Progenitor cell of endocrine pancreas (in vitro differentiated cells): ENCODE measurements around the gene MIGA1. TPM values are rescaled to one million over a fixed set of nuclear protein-coding genes. Genes with fewer than 3 reads are reported as not detected.

Experiments
- DNase-seq: peaks from one replicate; pipeline ENCODE4 v3.0.0; 2021; ENCODE audit warnings: low spot score; ENCODE audit not compliant: unreplicated experiment
- H3K27ac Mint-ChIP-seq: 2 replicates; pipeline ENCODE4 v1.8.0; 2021; ENCODE audit warnings: mild to moderate bottlenecking, moderate library complexity, mixed read lengths
- H3K27me3 Mint-ChIP-seq: 2 replicates; pipeline ENCODE4 v1.8.0; 2021; ENCODE audit warnings: mixed read lengths
- H3K36me3 Mint-ChIP-seq: 2 replicates; pipeline ENCODE4 v1.8.0; 2022; ENCODE audit warnings: mixed read lengths; ENCODE audit not compliant: insufficient read depth
- H3K4me1 Mint-ChIP-seq: 2 replicates; pipeline ENCODE4 v1.8.0; 2021; ENCODE audit warnings: low read depth, mixed read lengths
- H3K4me3 Mint-ChIP-seq: 2 replicates; pipeline ENCODE4 v1.8.0; 2021; ENCODE audit warnings: low read depth, mild to moderate bottlenecking, moderate library complexity, mixed read lengths
- H3K9me3 Mint-ChIP-seq: 2 replicates; pipeline ENCODE4 v1.8.0; 2021; ENCODE audit warnings: low read depth, mixed read lengths
- CTCF ChIP-seq: fragments of 200-600 bp; sonication (generic); IDR thresholded peaks from one replicate; pipeline ENCODE4 v1.5.0; 2021; ENCODE audit warnings: antibody characterized with exemption, mild to moderate bottlenecking; ENCODE audit not compliant: unreplicated experiment
- total RNA-seq: library from RNA; stranded (reverse); gene quantifications from 2 replicates; pipeline ENCODE4 v1.2.1, GENCODE V29; 2021

MIGA1 gene
- total RNA-seq, 1 donor from 2014 or later = 14.9 TPM

- Mint-ChIP-seq H3K27me3 (no peaks in the 10 kb centered on the region), H3K27ac (peak within 1 kb of the TSS; percentile 98), H3K4me3 (peak within 1 kb of the TSS; percentile 95), H3K36me3 (no peaks in the 10 kb centered on the region), H3K4me1 (peaks cover 28% of the 10 kb centered on the region), H3K9me3 (no peaks in the 10 kb centered on the region)
- no peak for TF ChIP-seq CTCF
- peak; percentile 76 for DNase-seq
Measured at GRCh38 chr1:77759071-77760028, 20.1 kb upstream of the MIGA1 start, which contains the start of gene USP33. USP33 (minus strand) TSS chr1:77759852; CDS start chr1:77741697, 18,155 bp downstream.

- no peak overlapping the region for H3K4me3 Mint-ChIP-seq
- H3K9me3 Mint-ChIP-seq = no peaks in the 10 kb centered on the region
- peaks cover 15% of the 10 kb centered on the region for H3K4me1 Mint-ChIP-seq
- H3K36me3 Mint-ChIP-seq = no peaks in the 10 kb centered on the region
- no peak for TF ChIP-seq CTCF
- H3K27me3 Mint-ChIP-seq = no peaks in the 10 kb centered on the region
- H3K27ac Mint-ChIP-seq = no peak overlapping the region
- DNase-seq = no peak
Measured at GRCh38 chr1:77762072-77762476, 17.4 kb upstream of the MIGA1 start.

- no peaks in the 10 kb centered on the region for H3K36me3 Mint-ChIP-seq
- DNase-seq = no peak
- H3K4me3 Mint-ChIP-seq = no peak overlapping the region
- no peaks in the 10 kb centered on the region for H3K27me3 Mint-ChIP-seq
- H3K27ac Mint-ChIP-seq = no peak overlapping the region
- no peaks in the 10 kb centered on the region for H3K4me1 Mint-ChIP-seq
- TF ChIP-seq CTCF = no peak
- no peaks in the 10 kb centered on the region for H3K9me3 Mint-ChIP-seq
Measured at GRCh38 chr1:77768006-77768405, 11.4 kb upstream of the MIGA1 start.

- H3K4me1 Mint-ChIP-seq = peaks cover 27% of the 10 kb centered on the region
- TF ChIP-seq CTCF = no peak
- no peak overlapping the region for H3K4me3 Mint-ChIP-seq
- no peak for DNase-seq
- no peaks in the 10 kb centered on the region for H3K36me3 Mint-ChIP-seq
- no peaks in the 10 kb centered on the region for H3K9me3 Mint-ChIP-seq
- H3K27ac Mint-ChIP-seq = peak overlapping the region; percentile 11
- H3K27me3 Mint-ChIP-seq = no peaks in the 10 kb centered on the region
Measured at GRCh38 chr1:77776007-77776700, 3.3 kb upstream of the MIGA1 start.

- Mint-ChIP-seq H3K4me1 (peaks cover 20% of the 10 kb centered on the region), H3K27me3 (no peaks in the 10 kb centered on the region), H3K36me3 (peaks cover 21% of the 10 kb centered on the region), H3K9me3 (peaks cover 4% of the 10 kb centered on the region), H3K4me3 (no peak overlapping the region), H3K27ac (no peak overlapping the region)
- TF ChIP-seq CTCF = no peak
- DNase-seq = no peak
Measured at GRCh38 chr1:77781683-77782082, 2.2 kb downstream of the MIGA1 start.
